Neural cell (in vitro differentiated cells): ENCODE results near the gene RPS8. TPM values are rescaled to one million over a fixed set of nuclear protein-coding genes. Genes with fewer than 3 reads are reported as not detected.

Experiments used
- H2AFZ ChIP-seq: fragments of 200-600, 300-800 bp; sonication (generic), shearing (Covaris generic); 2 replicates; pipeline ENCODE4 v1.6.0; 2014; ENCODE audit warnings: low read depth, mild to moderate bottlenecking, antibody characterized with exemption, low read length, moderate library complexity
- H3F3A ChIP-seq: fragments of 200-600 bp; shearing (Covaris generic); 2 replicates; pipeline ENCODE4 v1.6.1; 2016; ENCODE audit warnings: mild to moderate bottlenecking, moderate library complexity, mixed read lengths, antibody characterized with exemption, low read length; ENCODE audit not compliant: insufficient read depth, poor library complexity, severe bottlenecking
- H3K27ac ChIP-seq: fragments of 200-600, 300-800 bp; sonication (generic), shearing (Covaris generic); 2 replicates; pipeline ENCODE4 v1.5.1; 2014; ENCODE audit warnings: mild to moderate bottlenecking, low read length, moderate library complexity
- H3K27me3 ChIP-seq: fragments of 300-800, 200-600 bp; sonication (generic), shearing (Covaris generic); 2 replicates; pipeline ENCODE4 v1.6.0; 2014; ENCODE audit warnings: mild to moderate bottlenecking, low read depth, low read length, moderate library complexity; ENCODE audit not compliant: insufficient read depth
- H3K36me3 ChIP-seq: fragments of 300-800, 200-600 bp; sonication (generic), shearing (Covaris generic); 2 replicates; pipeline ENCODE4 v1.5.1; 2014; ENCODE audit warnings: mild to moderate bottlenecking, antibody characterized with exemption, low read length, moderate library complexity; ENCODE audit not compliant: insufficient read depth
- H3K4me2 ChIP-seq: fragments of 300-800, 200-600 bp; sonication (generic), shearing (Covaris generic); 2 replicates; pipeline ENCODE4 v1.6.0; 2014; ENCODE audit warnings: mild to moderate bottlenecking, low read length
- H3K4me3 ChIP-seq: fragments of 300-800, 200-600 bp; sonication (generic), shearing (Covaris generic); 2 replicates; pipeline ENCODE4 v1.5.1; 2014; ENCODE audit warnings: mild to moderate bottlenecking, low read length, moderate library complexity
- H3K79me2 ChIP-seq: fragments of 200-600 bp; shearing (Covaris generic); replicated peaks from 2 replicates; pipeline ENCODE4 v1.6.0; 2014; ENCODE audit warnings: mild to moderate bottlenecking, low read length, moderate library complexity; ENCODE audit not compliant: insufficient read depth
- H3K9ac ChIP-seq: fragments of 300-800, 200-600 bp; sonication (generic), shearing (Covaris generic); 2 replicates; pipeline ENCODE4 v1.6.1; 2016; ENCODE audit warnings: mild to moderate bottlenecking, low read length, mixed read lengths
- H3K9me2 ChIP-seq: fragments of 200-600 bp; shearing (Covaris generic); 2 replicates; pipeline ENCODE4 v1.6.1; 2016; ENCODE audit warnings: mild to moderate bottlenecking, low read length, mixed read lengths; ENCODE audit not compliant: insufficient read depth
- H3K9me3 ChIP-seq: fragments of 200-600, 300-800 bp; sonication (generic), shearing (Covaris generic); 2 replicates; pipeline ENCODE4 v1.6.1; 2016; ENCODE audit warnings: mild to moderate bottlenecking, mixed run types, low read length, moderate library complexity, mixed read lengths
- H4K20me1 ChIP-seq: fragments of 200-600 bp; shearing (Covaris generic); 2 replicates; pipeline ENCODE4 v1.6.1; 2016; ENCODE audit warnings: mild to moderate bottlenecking, mixed run types; ENCODE audit not compliant: insufficient read depth
- EP300 ChIP-seq: fragments of 450-650 bp; conservative IDR thresholded peaks from 2 replicates; pipeline ENCODE4 v1.6.1; 2014; ENCODE audit warnings: antibody characterized with exemption, mild to moderate bottlenecking, moderate library complexity; ENCODE audit not compliant: poor library complexity, severe bottlenecking
- EZH2 ChIP-seq: fragments of 200-600, 300-800 bp; shearing (Covaris generic), sonication (generic); IDR thresholded peaks from 2 replicates; pipeline ENCODE4 v1.6.1; 2014; ENCODE audit warnings: antibody characterized with exemption, low read length, borderline replicate concordance, mild to moderate bottlenecking; ENCODE audit not compliant: insufficient read depth, poor library complexity, severe bottlenecking
- MXI1 ChIP-seq: fragments of 450-650 bp; conservative IDR thresholded peaks from 2 replicates; pipeline ENCODE4 v1.6.1; 2014; ENCODE audit warnings: antibody characterized with exemption, mild to moderate bottlenecking; ENCODE audit not compliant: poor library complexity, severe bottlenecking
- POLR2AphosphoS5 ChIP-seq: IDR thresholded peaks from 2 replicates; pipeline ENCODE4 v1.6.1; 2012
- RAD21 ChIP-seq: fragments of 450-650 bp; conservative IDR thresholded peaks from 2 replicates; pipeline ENCODE4 v1.6.1; 2014; ENCODE audit warnings: antibody characterized with exemption, mild to moderate bottlenecking, moderate library complexity
- SMC3 ChIP-seq: fragments of 450-650 bp; conservative IDR thresholded peaks from 2 replicates; pipeline ENCODE4 v1.6.1; 2014; ENCODE audit warnings: antibody characterized with exemption, mild to moderate bottlenecking, moderate library complexity; ENCODE audit not compliant: poor library complexity
- TAF1 ChIP-seq: IDR thresholded peaks from 2 replicates; pipeline ENCODE4 v1.6.1; 2012; ENCODE audit warnings: low read depth
- polyA plus RNA-seq: library from polyadenylated mRNA; depleted of rRNA; stranded (reverse); fragments of >200 nt; gene quantifications from 2 replicates; pipeline ENCODE4 v1.2.3, GENCODE V29; 2014
- small RNA-seq, 3 experiments: library from RNA; depleted of rRNA; stranded (forward); fragments of <200 nt; gene quantifications; one replicate each; pipeline ENCODE3, GENCODE V24; 2012
- TF ChIP-seq, protein P1 (sequence below): IDR thresholded peaks from 2 replicates; pipeline ENCODE4 v1.6.1; 2012; ENCODE audit warnings: borderline replicate concordance
- TF ChIP-seq, protein P2 (sequence below): fragments of 450-650 bp; IDR thresholded peaks from 2 replicates; pipeline ENCODE4 v1.5.1; 2014; ENCODE audit warnings: antibody characterized with exemption, mild to moderate bottlenecking, moderate library complexity; ENCODE audit not compliant: poor library complexity, severe bottlenecking

The RPS8 gene
- polyA plus RNA-seq, 1 donor from 2014 or later: 2,015 TPM

DNA sequence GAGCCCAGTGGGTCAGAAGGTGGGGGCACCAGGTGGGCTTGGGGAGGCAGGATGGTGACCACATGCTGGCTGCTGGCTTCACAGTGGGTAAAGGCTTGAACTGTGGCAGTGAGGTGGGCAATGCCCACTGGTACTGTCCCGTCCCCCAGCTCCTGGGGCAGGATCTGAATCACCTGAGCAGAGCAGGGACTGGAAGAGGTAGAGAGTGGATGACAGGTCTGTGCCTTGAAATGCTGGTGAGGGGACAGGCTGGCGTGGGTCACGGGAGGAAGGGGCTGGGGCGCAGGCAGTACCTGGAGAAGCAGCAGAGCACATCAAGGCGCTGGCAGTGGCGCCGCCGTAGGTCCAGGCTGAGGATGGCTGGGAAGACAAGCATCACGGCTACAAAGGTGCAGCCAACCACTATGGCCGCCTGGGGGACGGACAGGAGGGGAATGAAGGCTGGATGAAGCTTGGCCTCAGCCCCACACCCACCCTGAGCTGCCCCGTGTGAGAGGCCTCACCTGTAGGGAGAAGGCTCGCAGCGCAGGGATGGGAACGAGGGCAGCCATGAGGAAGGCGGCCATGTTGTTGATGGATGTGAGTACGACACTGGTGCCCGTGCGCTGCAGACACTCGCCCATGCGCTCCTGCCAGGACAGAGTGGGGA is 52.8 kb downstream of the RPS8 start:
- no peak for TF ChIP-seq SMC3
- TF ChIP-seq, protein P1, sequence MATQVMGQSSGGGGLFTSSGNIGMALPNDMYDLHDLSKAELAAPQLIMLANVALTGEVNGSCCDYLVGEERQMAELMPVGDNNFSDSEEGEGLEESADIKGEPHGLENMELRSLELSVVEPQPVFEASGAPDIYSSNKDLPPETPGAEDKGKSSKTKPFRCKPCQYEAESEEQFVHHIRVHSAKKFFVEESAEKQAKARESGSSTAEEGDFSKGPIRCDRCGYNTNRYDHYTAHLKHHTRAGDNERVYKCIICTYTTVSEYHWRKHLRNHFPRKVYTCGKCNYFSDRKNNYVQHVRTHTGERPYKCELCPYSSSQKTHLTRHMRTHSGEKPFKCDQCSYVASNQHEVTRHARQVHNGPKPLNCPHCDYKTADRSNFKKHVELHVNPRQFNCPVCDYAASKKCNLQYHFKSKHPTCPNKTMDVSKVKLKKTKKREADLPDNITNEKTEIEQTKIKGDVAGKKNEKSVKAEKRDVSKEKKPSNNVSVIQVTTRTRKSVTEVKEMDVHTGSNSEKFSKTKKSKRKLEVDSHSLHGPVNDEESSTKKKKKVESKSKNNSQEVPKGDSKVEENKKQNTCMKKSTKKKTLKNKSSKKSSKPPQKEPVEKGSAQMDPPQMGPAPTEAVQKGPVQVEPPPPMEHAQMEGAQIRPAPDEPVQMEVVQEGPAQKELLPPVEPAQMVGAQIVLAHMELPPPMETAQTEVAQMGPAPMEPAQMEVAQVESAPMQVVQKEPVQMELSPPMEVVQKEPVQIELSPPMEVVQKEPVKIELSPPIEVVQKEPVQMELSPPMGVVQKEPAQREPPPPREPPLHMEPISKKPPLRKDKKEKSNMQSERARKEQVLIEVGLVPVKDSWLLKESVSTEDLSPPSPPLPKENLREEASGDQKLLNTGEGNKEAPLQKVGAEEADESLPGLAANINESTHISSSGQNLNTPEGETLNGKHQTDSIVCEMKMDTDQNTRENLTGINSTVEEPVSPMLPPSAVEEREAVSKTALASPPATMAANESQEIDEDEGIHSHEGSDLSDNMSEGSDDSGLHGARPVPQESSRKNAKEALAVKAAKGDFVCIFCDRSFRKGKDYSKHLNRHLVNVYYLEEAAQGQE: no peak
- TF ChIP-seq POLR2AphosphoS5: no peak
- TF ChIP-seq RAD21: no peak
- no peak for TF ChIP-seq TAF1
- TF ChIP-seq, protein P2, sequence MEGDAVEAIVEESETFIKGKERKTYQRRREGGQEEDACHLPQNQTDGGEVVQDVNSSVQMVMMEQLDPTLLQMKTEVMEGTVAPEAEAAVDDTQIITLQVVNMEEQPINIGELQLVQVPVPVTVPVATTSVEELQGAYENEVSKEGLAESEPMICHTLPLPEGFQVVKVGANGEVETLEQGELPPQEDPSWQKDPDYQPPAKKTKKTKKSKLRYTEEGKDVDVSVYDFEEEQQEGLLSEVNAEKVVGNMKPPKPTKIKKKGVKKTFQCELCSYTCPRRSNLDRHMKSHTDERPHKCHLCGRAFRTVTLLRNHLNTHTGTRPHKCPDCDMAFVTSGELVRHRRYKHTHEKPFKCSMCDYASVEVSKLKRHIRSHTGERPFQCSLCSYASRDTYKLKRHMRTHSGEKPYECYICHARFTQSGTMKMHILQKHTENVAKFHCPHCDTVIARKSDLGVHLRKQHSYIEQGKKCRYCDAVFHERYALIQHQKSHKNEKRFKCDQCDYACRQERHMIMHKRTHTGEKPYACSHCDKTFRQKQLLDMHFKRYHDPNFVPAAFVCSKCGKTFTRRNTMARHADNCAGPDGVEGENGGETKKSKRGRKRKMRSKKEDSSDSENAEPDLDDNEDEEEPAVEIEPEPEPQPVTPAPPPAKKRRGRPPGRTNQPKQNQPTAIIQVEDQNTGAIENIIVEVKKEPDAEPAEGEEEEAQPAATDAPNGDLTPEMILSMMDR: no peak
- TF ChIP-seq EZH2: no peak
- TF ChIP-seq EP300: no peak
- no peak for TF ChIP-seq MXI1
- Histone ChIP-seq H3K36me3 (no peaks in the 10 kb centered on the region), H3F3A (no peaks in the 10 kb centered on the region), H3K79me2 (no peaks in the 10 kb centered on the region), H3K9me2 (no peaks in the 10 kb centered on the region), H3K27me3 (no peaks in the 10 kb centered on the region), H2AFZ (no peak overlapping the region), H3K9ac (no peak overlapping the region), H3K27ac (no peak overlapping the region), H4K20me1 (no peaks in the 10 kb centered on the region), H3K4me3 (no peak overlapping the region), H3K9me3 (no peaks in the 10 kb centered on the region), H3K4me2 (no peak overlapping the region)

Small RNAs within 50 kb of the gene (small RNA-seq; reads per million reads assigned to genes)
- 12.1 to 172 (median 35.7) reads per million in 3 experiments for gene RNU5D-1
- gene SNORD38A: 411 to 628 (median 450) reads per million in 3 experiments
- gene SNORD38B: 0 reads per million in 3 experiments
- gene SNORD46: 26.1 to 126 (median 35.1) reads per million in 3 experiments
- gene SNORD55: 0 reads per million in 3 experiments

Other genes with a start within 250 kb of the RPS8 start
- gene TMEM53, start 101.1 kb upstream of the RPS8 start, polyA plus RNA-seq: 13.4 and 21.4 TPM in 2 replicates
- gene ARMH1, start 100.8 kb upstream of the RPS8 start, polyA plus RNA-seq: 88.3 and 105 TPM in 2 replicates
- gene RNU5D-1, start 44.4 kb upstream of the RPS8 start, polyA plus RNA-seq: not detected in 2 replicates
- 1.5 and 3.8 TPM in 2 replicates for gene KIF2C, start 35.7 kb upstream of the RPS8 start, polyA plus RNA-seq
- not detected in 2 replicates for gene BEST4, start 12.6 kb downstream of the RPS8 start, polyA plus RNA-seq
- gene PLK3, start 24.8 kb downstream of the RPS8 start, polyA plus RNA-seq: 8.3 and 12.1 TPM in 2 replicates
- gene DYNLT4, start 31.8 kb downstream of the RPS8 start, polyA plus RNA-seq: not detected in 2 replicates
- gene BTBD19, start 33.0 kb downstream of the RPS8 start, polyA plus RNA-seq: 0.16 TPM in 1 of 2 replicates, not detected in the other
- gene PTCH2, start 67.7 kb downstream of the RPS8 start, polyA plus RNA-seq: 0.78 and 1.3 TPM in 2 replicates
- 28.0 and 38.6 TPM in 2 replicates for gene EIF2B3, start 211.1 kb downstream of the RPS8 start, polyA plus RNA-seq
- gene HECTD3, start 235.8 kb downstream of the RPS8 start, polyA plus RNA-seq: 9.6 and 9.7 TPM in 2 replicates
- 87.3 and 96.9 TPM in 2 replicates for gene UROD, start 236.7 kb downstream of the RPS8 start, polyA plus RNA-seq